ENCODE data around the gene FAM193A.
"Not testable (repeated sequence)": the region's sequence is repeated elsewhere in the genome, so short reads cannot be mapped to it uniquely, and the experiment has no call there.

Gene FAM193A

DNA sequence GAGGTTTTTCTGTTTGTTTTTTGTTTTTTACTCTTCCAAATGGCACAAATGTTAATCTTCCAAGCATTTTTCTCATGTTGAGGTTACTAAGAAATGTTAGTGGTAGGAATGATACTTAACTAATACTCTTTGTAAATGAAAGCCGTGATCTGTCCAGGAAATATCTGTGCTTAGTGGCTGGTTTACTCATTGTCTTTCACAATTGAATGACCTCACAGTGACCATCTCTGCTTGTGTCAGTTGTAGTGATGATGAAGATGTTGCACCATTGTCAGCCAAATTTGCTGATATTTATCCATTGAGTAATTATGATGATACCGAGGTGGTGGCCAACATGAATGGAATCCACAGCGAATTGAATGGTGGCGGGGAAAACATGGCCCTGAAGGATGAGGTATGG, 126.2 kb downstream of the FAM193A start:
- DNase-seq = no peak

- DNase-seq = no peak
Measured at GRCh38 chr4:2663275-2663674, 126.8 kb downstream of the FAM193A start.

GRCh38 chr4:2666722-2667247, 130.3 kb downstream of the FAM193A start:
- no peak for DNase-seq

DNA sequence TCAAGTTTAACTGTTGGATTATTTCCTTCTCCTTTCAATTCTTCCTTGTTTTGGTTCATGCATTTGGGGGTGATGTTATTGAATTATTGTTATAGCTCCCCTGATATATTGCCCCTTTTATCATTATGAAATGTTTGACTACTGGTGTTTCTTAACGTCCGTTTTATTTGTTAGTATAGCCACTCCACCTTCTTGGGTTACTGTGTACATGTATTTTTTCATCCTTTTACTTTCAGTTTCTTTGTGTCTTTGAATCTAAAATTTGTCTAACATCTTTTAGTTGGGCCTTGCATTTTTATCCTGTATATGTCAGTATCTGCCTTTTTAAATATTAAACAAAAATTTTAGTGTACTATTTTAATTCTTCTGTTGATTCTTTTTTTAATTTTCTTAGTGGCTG, 131.0 kb downstream of the FAM193A start:
- DNase-seq = no peak

- no peak for DNase-seq
Measured at GRCh38 chr4:2671267-2671895, 134.9 kb downstream of the FAM193A start.

- DNase-seq = no peak
Measured at GRCh38 chr4:2672082-2672481, 135.6 kb downstream of the FAM193A start.

DNA sequence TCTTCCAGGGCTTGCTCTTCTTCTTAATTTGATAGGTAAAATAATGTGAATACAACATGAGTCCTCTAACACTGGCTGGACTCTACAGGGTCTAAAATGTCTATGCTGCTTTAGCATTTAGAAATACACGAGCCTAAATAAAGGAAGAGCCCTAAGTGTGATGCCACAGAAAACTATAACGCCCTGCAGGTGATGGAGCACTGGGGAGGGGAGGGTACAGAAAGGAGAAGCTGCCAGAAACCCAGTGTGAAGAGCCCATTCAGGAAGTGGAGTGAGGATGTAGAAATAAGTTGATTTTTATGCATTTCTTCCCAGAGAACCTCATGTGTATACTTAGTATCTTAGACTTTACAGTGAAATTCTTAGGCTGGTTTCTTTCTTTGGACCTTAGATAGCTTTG, 136.3 kb downstream of the FAM193A start:
- no peak for DNase-seq

DNA sequence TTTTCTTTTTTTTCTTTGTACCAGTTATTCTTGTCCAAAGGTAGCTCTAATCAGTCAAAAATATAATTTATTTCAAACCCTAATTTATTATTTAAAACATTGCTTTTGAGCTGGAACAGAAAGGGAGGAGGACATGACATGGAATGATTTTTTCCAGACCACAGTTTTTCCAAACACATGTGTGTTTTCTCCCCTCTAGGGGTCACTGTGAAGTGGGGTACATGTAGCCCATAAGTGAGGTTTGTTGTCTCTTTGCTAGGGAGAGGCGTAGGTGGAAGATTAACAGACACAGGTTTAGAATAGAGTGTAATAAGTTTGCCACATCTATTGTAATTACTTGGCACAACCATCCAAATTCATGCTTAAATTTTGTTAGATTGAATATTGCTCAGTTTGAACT, 136.7 kb downstream of the FAM193A start:
- no peak for DNase-seq

GRCh38 chr4:2679762-2680161, 143.3 kb downstream of the FAM193A start:
- not testable (repeated sequence) for DNase-seq

- DNase-seq = no peak
Measured at GRCh38 chr4:2684486-2684885, 148.0 kb downstream of the FAM193A start.

GRCh38 chr4:2685541-2685940, 149.1 kb downstream of the FAM193A start:
- DNase-seq = no peak

- no peak for DNase-seq
Measured at GRCh38 chr4:2686379-2687265, 150.2 kb downstream of the FAM193A start.

DNA sequence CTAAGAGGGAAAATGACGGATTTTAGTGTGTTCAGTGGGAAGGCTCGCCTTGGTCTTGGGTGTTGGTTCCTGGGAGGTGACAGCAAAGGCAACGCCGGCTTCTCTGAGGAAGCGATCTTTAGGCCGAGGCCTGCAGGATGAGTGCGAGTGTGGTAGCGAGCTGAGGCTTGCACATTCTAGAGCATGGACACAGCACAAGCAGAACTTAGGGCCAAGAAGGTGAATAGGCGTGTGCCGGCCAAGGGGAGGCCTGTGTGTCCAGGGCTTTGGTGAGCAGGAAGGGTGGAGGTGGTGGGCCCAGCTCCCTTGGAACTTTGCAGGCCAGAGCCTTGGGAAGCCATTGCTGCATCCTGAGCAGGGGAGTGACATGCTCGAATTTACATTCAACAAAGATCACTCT, 151.8 kb downstream of the FAM193A start:
- no peak for DNase-seq

- DNase-seq = no peak
Measured at GRCh38 chr4:2688697-2689096, 152.2 kb downstream of the FAM193A start.

GRCh38 chr4:2689114-2689513, 152.7 kb downstream of the FAM193A start:
- no peak for DNase-seq

GRCh38 chr4:2689825-2690700, 153.6 kb downstream of the FAM193A start:
- peak; percentile 68 for DNase-seq

DNA sequence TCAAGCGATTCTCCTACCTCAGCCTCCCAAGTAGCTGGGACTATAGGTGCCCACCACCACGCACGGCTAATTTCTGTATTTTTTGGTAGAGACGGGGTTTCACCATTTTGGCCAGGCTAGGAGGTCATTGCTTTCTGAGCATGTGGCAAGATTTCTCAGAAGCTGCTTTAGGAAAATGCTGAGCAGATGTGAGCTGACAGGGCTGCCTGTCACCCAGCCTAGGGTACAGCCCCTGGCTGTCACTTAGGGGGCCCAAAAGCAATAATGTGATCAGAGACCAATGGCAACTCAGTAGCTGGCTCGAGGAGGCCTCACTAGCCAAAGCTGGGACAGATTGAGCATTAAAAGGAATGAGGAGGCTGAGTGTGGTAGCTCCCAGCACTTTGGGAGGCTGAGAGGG, 154.9 kb downstream of the FAM193A start:
- no peak for DNase-seq

- no peak for DNase-seq
Measured at GRCh38 chr4:2691952-2692435, 155.5 kb downstream of the FAM193A start.

GRCh38 chr4:2694691-2695090, 158.2 kb downstream of the FAM193A start:
- no peak for DNase-seq

GRCh38 chr4:2695346-2696060, 159.1 kb downstream of the FAM193A start:
- no peak for DNase-seq

DNA sequence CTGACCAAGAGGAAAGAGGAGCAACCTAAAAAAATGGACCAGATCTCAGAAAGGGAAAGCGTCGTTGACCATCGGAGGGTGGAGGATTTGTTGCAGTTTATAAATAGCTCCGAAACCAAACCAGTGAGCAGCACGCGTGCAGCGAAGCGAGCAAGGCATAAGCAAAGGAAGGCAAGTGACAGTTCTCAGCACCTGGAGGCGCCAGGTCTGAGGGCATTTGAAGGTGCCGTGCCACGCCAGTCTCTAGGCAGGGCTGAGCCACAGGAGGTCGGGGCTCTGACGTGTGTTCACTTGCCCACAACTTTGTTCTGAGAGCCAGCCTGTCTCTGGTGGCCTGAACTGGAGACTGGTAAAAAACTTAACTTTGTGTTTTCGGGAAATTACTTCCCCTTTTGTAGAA, 160.0 kb downstream of the FAM193A start:
- DNase-seq = no peak

DNA sequence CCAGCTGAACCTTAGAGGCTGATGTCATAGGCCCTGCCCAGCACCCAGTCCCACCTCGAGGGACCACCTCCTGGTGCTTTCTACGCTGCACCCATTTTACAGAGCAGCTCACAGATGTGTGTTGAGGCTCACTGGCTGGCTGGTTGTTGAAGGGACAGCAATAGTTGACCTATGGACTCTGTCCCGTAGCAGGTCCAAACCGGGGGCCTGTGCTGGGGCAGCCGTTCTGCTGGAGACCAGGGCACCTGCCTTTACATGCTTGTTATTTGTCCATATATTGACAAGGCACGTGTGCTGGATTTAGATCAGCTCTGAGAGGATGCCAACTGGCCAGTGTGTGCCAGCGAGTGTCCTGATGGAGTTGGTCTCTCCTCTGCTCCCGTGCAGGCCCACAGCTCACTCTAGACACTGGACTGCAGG, 161.6 kb downstream of the FAM193A start:
- DNase-seq = no peak
